ENCODE measurements around the gene CD247. TPM values are rescaled to one million over a fixed set of nuclear protein-coding genes. Genes with fewer than 3 reads are reported as not detected.

CD247 gene
- total RNA-seq, 1 experiment from 2014 or later = 0.44 TPM

- CTCF ChIA-PET = interaction anchor here (1.0 kb wide), 1 partner anchor 120 kb away, joined by 4 read pairs; no protein-coding TSS in a partner anchor
Measured at GRCh38 chr1:167387251-167387910, 130.9 kb downstream of the CD247 start.

More at GRCh38 chr1:167387251-167387910, 130.9 kb downstream of the CD247 start:
- no peaks in the 10 kb centered on the region for H3K4me1 ChIP-seq (ENCODE audit: control insufficient read depth, insufficient read depth, low read length)
- H3K36me3 ChIP-seq (ENCODE audit: control insufficient read depth, insufficient read depth, low read length) = no peaks in the 10 kb centered on the region; the same call in 1 of the 2 replicates
- ATAC-seq (no peak), DNase-seq (ENCODE audit: low read depth, low spot score) (no peak)
- in situ Hi-C loops (cut with HindIII; ENCODE audit: low pct_unique_long_range_greater_than_20kb, low sequenced_read_pairs) = no loop called here
- intact Hi-C loops (cut with micrococcal nuclease; ENCODE audit: unreplicated experiment) = loop anchor here (5.0 kb wide), 1 partner anchor 60 kb away; no protein-coding TSS in a partner anchor
- no peak overlapping the region for H3K27ac ChIP-seq (ENCODE audit: low read length)
- POLR2A ChIA-PET = no interaction called here
- BruUV-seq (replicated peaks) = no TSS peak
- H3K27me3 ChIP-seq (ENCODE audit: control insufficient read depth, insufficient read depth, low read length) = no peaks in the 10 kb centered on the region
- no peak for TF ChIP-seq POLR2AphosphoS5 (IDR thresholded peaks at IDR 0.05; ENCODE audit: low read depth, low read length)
- TF ChIP-seq TCF7L2 (IDR thresholded peaks at IDR 0.05; ENCODE audit: low read depth, low read length) = no peak
- TF ChIP-seq CTCF (IDR thresholded peaks at IDR 0.05) = no peak
- no peak for TF ChIP-seq SIN3A (IDR thresholded peaks at IDR 0.05; ENCODE audit: borderline replicate concordance, insufficient read depth, low read depth, low read length)
- no peak for TF ChIP-seq REST (IDR thresholded peaks at IDR 0.05; ENCODE audit: insufficient read depth in 1 of 2, low read depth in 2 of 2, low read length in 1 of 2)
- H3K9me3 ChIP-seq (ENCODE audit: control insufficient read depth, insufficient read depth, low read depth, low read length) = no peaks in the 10 kb centered on the region
- no peak overlapping the region for H3K4me3 ChIP-seq (ENCODE audit: low read depth in 2 of 2, low read length in 2 of 2)

Other genes starting within 250 kb of the CD247 start
- 25.9 TPM for gene CREG1, start 35.2 kb upstream of the CD247 start, total RNA-seq (2021; ENCODE audit: unreplicated experiment)
- 1.4 TPM for gene RCSD1, start 111.7 kb upstream of the CD247 start, total RNA-seq (2021; ENCODE audit: unreplicated experiment)
- 72.0 TPM for gene MPZL1, start 203.5 kb upstream of the CD247 start, total RNA-seq (2021; ENCODE audit: unreplicated experiment)

Measured in Panc1 (cell line).